PC-3 (cell line): ENCODE results near the gene RBL1.
"Not testable (repeated sequence)": the region's sequence is repeated elsewhere in the genome, so short reads cannot be mapped to it uniquely, and the experiment has no call there.

ENCODE experiments used
- CTCF ChIP-seq: fragments of 300-600 bp; sonication (generic); conservative IDR thresholded peaks from 2 replicates; pipeline ENCODE4 v1.5.1; 2017; ENCODE audit warnings: antibody characterized with exemption, low read depth, mild to moderate bottlenecking, low read length
- EZH2 ChIP-seq: fragments of 300-600 bp; sonication (generic); IDR thresholded peaks from one replicate; pipeline ENCODE4 v1.6.1; 2017; ENCODE audit warnings: antibody characterized with exemption, mild to moderate bottlenecking, low read length; ENCODE audit not compliant: unreplicated experiment
- EZH2phosphoT487 ChIP-seq: fragments of 300-600 bp; sonication (generic); IDR thresholded peaks from 2 replicates; pipeline ENCODE4 v1.6.1; 2018; ENCODE audit warnings: mild to moderate bottlenecking, antibody characterized with exemption, low read length, borderline replicate concordance

DNA sequence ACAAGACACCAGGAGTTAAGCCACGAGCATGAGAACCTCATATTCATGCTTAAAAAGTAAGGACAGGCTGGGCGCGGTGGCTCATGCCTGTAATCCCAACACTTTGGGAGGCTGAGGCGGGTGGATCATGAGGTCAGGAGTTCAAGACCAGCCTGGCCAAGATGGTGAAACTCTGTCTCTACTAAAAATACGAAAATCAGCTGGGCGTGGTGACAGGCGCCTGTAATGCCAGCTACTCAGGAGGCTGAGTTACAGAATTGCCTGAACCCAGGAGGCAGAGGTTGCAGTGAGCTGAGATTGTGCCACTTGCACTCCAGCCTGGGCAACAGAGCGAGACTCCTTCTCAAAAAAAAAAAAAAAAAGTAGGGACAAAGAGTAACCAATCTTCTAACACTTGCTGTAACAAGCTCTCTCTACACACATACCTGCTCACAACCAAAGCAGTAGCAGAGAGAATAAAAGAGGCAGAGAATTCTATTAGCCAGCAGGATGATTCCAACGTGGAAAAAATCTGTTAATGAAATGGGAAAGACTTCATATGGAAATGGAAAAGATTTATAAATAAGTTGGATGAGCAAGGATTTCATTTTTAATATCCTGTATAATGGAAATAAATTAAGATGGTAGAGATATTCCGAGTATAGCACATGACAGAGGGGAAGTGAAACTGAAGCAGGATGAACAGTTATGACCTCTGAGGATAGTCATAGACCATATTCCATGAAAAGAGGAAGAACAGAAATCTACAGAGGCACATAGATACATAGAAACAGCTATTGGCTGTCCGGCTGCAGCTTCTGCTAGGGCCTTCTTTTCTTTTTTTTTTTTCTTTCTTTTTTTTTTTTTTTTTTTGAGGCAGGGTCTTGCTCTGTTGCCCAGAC, 90.5 kb downstream of the RBL1 start:
- not testable (repeated sequence) for TF ChIP-seq EZH2phosphoT487, CTCF, EZH2
